ENCODE results near the gene NUDT17.

The NUDT17 gene

DNA sequence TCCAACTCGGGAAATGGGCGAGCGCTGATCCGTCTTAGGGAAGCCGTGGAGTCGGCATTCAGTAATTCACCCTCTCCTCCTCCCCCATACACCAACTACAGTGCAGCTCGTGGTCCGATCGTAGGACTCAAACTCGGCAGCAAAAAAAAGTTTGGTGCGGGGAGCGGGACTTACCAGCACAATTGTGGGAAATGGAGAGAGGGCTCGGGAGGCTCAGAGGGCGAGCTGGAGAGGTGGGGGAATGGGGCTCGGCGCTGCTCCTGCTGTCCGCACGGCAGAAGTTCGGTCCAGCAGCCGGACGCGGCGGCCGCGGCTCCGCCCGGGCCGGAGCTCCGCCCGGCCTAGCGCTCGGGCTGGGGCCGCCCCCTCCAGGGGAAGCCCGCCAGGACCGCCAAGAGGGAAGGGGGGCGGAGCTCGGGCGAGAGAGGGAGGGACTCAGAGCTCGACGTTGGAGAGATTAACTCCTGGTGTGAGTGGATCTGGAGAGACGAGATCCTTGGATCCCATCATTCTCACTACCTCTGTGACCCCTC, 14.1 kb downstream of the NUDT17 start:
- Histone ChIP-seq H3F3A (ENCODE audit: control insufficient read depth, insufficient read depth) (peaks cover 5% of the 10 kb centered on the region; the same call in 1 of the 2 replicates), H3K4me1 (ENCODE audit: control insufficient read depth, low read length) (peaks cover 13% of the 10 kb centered on the region), H3K36me3 (ENCODE audit: control insufficient read depth, low read length) (peaks cover 5% of the 10 kb centered on the region; the same call in 1 of the 2 replicates), H3K9me3 (ENCODE audit: control insufficient read depth, insufficient read depth, low read length) (no peaks in the 10 kb centered on the region), H3K4me3 (ENCODE audit: low read length) (peak overlapping the region; percentile 89), H3K9me2 (replicated peaks; ENCODE audit: control insufficient read depth, low read length) (no peaks in the 10 kb centered on the region), H3K27me3 (ENCODE audit: control insufficient read depth, low read length) (peaks cover 14% of the 10 kb centered on the region), H4K20me1 (ENCODE audit: control insufficient read depth, insufficient read depth, low read depth, low read length) (no peaks in the 10 kb centered on the region), H3K27ac (ENCODE audit: low read depth, low read length) (peak overlapping the region; percentile 41), H3K4me2 (ENCODE audit: low read length) (peak overlapping the region; percentile 78), H3K79me2 (ENCODE audit: control insufficient read depth, low read length) (0 out of 2 replicates have a peak, but pooled peaks cover 3% of the 10 kb centered on the region)
- no peak for TF ChIP-seq EZH2phosphoT487 (IDR thresholded peaks at IDR 0.05; ENCODE audit: borderline replicate concordance, low read length)
- TF ChIP-seq, protein P1, sequence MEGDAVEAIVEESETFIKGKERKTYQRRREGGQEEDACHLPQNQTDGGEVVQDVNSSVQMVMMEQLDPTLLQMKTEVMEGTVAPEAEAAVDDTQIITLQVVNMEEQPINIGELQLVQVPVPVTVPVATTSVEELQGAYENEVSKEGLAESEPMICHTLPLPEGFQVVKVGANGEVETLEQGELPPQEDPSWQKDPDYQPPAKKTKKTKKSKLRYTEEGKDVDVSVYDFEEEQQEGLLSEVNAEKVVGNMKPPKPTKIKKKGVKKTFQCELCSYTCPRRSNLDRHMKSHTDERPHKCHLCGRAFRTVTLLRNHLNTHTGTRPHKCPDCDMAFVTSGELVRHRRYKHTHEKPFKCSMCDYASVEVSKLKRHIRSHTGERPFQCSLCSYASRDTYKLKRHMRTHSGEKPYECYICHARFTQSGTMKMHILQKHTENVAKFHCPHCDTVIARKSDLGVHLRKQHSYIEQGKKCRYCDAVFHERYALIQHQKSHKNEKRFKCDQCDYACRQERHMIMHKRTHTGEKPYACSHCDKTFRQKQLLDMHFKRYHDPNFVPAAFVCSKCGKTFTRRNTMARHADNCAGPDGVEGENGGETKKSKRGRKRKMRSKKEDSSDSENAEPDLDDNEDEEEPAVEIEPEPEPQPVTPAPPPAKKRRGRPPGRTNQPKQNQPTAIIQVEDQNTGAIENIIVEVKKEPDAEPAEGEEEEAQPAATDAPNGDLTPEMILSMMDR (IDR thresholded peaks at IDR 0.05; ENCODE audit: low read depth, low read length, poor library complexity, severe bottlenecking): no peak

DNA sequence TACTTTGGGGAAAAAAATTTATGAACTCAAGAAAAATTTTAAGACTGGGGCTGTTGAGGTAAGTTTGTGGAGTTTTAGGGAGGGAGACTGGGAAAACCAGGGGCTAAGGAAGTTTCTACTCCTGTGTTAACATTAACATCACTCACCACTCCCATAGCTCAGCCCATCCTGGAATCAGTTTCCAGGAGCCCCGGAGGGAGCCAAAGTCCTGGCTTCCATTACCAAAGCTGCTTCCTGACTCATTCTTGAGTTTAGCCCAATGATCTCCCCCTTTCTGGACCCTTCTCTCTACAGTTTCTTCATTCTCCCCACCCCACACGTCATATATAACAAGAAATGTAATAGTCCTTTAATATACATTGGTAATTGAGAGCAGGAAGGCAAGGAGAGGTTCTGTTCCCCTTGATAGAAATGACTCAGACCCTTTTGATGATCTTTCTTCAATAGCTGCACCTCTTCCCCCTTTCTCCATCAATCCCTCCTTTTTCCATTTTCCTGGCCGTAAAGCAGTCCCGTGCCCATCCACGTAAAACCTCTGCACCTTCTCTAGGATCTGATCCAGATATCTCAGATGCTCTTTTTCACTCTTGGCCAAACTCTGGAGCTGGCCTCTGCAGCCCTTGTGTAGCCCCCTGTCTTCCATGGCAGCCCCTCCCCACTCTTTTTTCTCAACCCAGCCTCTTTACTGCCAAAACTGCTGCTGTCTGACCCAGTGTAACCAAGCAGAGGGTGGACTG, 18.0 kb downstream of the NUDT17 start:
- H3K27ac ChIP-seq (ENCODE audit: low read depth, low read length): no peak overlapping the region
- no peak overlapping the region for H3K4me3 ChIP-seq (ENCODE audit: low read length)
- H3K4me2 ChIP-seq (ENCODE audit: low read length): no peak overlapping the region
- H3K4me1 ChIP-seq (ENCODE audit: control insufficient read depth, low read length): peaks cover 5% of the 10 kb centered on the region
- no peak for TF ChIP-seq EZH2phosphoT487 (IDR thresholded peaks at IDR 0.05; ENCODE audit: borderline replicate concordance, low read length)
- TF ChIP-seq, protein P1 (IDR thresholded peaks at IDR 0.05; ENCODE audit: low read depth, low read length, poor library complexity, severe bottlenecking): no peak
- H3F3A ChIP-seq (ENCODE audit: control insufficient read depth, insufficient read depth): peaks cover 5% of the 10 kb centered on the region; the same call in 1 of the 2 replicates
- peaks cover 44% of the 10 kb centered on the region for H3K27me3 ChIP-seq (ENCODE audit: control insufficient read depth, low read length)
- no peaks in the 10 kb centered on the region for H3K9me2 ChIP-seq (replicated peaks; ENCODE audit: control insufficient read depth, low read length)
- H3K79me2 ChIP-seq (ENCODE audit: control insufficient read depth, low read length): no peaks in the 10 kb centered on the region
- no peaks in the 10 kb centered on the region for H4K20me1 ChIP-seq (ENCODE audit: control insufficient read depth, insufficient read depth, low read depth, low read length)
- no peaks in the 10 kb centered on the region for H3K36me3 ChIP-seq (ENCODE audit: control insufficient read depth, low read length)
- H3K9me3 ChIP-seq (ENCODE audit: control insufficient read depth, insufficient read depth, low read length): no peaks in the 10 kb centered on the region

DNA sequence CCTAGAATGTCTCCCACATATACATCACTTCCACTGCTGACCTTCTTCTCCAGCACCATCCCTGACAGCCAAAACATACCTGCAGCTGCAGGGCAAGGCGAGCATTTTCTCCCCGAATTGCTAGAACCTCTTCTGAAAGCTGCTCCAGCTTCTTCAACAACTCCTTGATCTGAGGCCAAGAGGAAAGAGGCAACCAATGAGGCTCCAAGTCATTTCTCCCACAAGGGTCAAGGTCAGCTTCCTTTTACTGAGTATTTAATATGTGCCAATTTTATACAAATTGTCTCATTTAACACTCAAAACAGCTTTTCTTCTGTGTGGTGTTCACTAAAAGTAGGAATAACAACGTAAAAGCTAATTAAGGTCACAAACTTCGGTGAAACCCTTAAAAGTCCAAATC, 22.8 kb downstream of the NUDT17 start:
- Histone ChIP-seq H3K4me2 (ENCODE audit: low read length) (no peak overlapping the region), H3K79me2 (ENCODE audit: control insufficient read depth, low read length) (no peaks in the 10 kb centered on the region), H3K36me3 (ENCODE audit: control insufficient read depth, low read length) (no peaks in the 10 kb centered on the region), H3K4me3 (ENCODE audit: low read length) (no peak overlapping the region), H3K27me3 (ENCODE audit: control insufficient read depth, low read length) (peaks cover 68% of the 10 kb centered on the region), H4K20me1 (ENCODE audit: control insufficient read depth, insufficient read depth, low read depth, low read length) (no peaks in the 10 kb centered on the region), H3K9me2 (replicated peaks; ENCODE audit: control insufficient read depth, low read length) (no peaks in the 10 kb centered on the region), H3F3A (ENCODE audit: control insufficient read depth, insufficient read depth) (no peaks in the 10 kb centered on the region), H3K4me1 (ENCODE audit: control insufficient read depth, low read length) (no peaks in the 10 kb centered on the region), H3K27ac (ENCODE audit: low read depth, low read length) (no peak overlapping the region), H3K9me3 (ENCODE audit: control insufficient read depth, insufficient read depth, low read length) (no peaks in the 10 kb centered on the region)
- TF ChIP-seq EZH2phosphoT487 (IDR thresholded peaks at IDR 0.05; ENCODE audit: borderline replicate concordance, low read length): no peak
- TF ChIP-seq, protein P1 (IDR thresholded peaks at IDR 0.05; ENCODE audit: low read depth, low read length, poor library complexity, severe bottlenecking): no peak
